ENCODE results near the gene PPFIA2. TPM values are rescaled to one million over a fixed set of nuclear protein-coding genes. Genes with fewer than 3 reads are reported as not detected.
A peak's percentile ranks its signal among the peaks of the same experiment; 100 is the strongest.

PPFIA2 gene
- total RNA-seq, 1 donor from 2014 or later = 0.26 TPM

- no peak overlapping the region for H3K4me3 ChIP-seq (ENCODE audit: low read depth, low read length)
- no peaks in the 10 kb centered on the region for H3K36me3 ChIP-seq (ENCODE audit: control insufficient read depth, insufficient read depth, low read length)
- H3K27me3 ChIP-seq (ENCODE audit: control insufficient read depth, insufficient read depth, low read length) = no peaks in the 10 kb centered on the region
- no peak for TF ChIP-seq CTCF (IDR thresholded peaks at IDR 0.05; ENCODE audit: insufficient read depth, low read length, severe bottlenecking)
- DNase-seq (ENCODE audit: low read depth) (no peak), FAIRE-seq (no peak)
These were observed 434.1 kb downstream of the PPFIA2 start for GRCh38 chr12:81325086-81325485.

GRCh38 chr12:81314903-81315531 lies 444.1 kb downstream of the PPFIA2 start:
- H3K36me3 ChIP-seq (ENCODE audit: control insufficient read depth, insufficient read depth, low read length) = no peaks in the 10 kb centered on the region
- no peak for TF ChIP-seq CTCF (IDR thresholded peaks at IDR 0.05; ENCODE audit: insufficient read depth, low read length, severe bottlenecking)
- H3K4me3 ChIP-seq (ENCODE audit: low read depth, low read length) = no peak overlapping the region
- no peak for DNase-seq (ENCODE audit: low read depth)
- FAIRE-seq = no peak
- no peaks in the 10 kb centered on the region for H3K27me3 ChIP-seq (ENCODE audit: control insufficient read depth, insufficient read depth, low read length)

- no peak for TF ChIP-seq CTCF (IDR thresholded peaks at IDR 0.05; ENCODE audit: insufficient read depth, low read length, severe bottlenecking)
- no peaks in the 10 kb centered on the region for H3K27me3 ChIP-seq (ENCODE audit: control insufficient read depth, insufficient read depth, low read length)
- no peaks in the 10 kb centered on the region for H3K36me3 ChIP-seq (ENCODE audit: control insufficient read depth, insufficient read depth, low read length)
- FAIRE-seq = no peak
- DNase-seq (ENCODE audit: low read depth) = peak; percentile 12
- no peak overlapping the region for H3K4me3 ChIP-seq (ENCODE audit: low read depth, low read length)
These were observed 455.2 kb downstream of the PPFIA2 start for GRCh38 chr12:81303935-81304334.

- no peak overlapping the region for H3K4me3 ChIP-seq (ENCODE audit: low read depth, low read length)
- no peak for TF ChIP-seq CTCF (IDR thresholded peaks at IDR 0.05; ENCODE audit: insufficient read depth, low read length, severe bottlenecking)
- no peaks in the 10 kb centered on the region for H3K36me3 ChIP-seq (ENCODE audit: control insufficient read depth, insufficient read depth, low read length)
- peak; percentile 10 for DNase-seq (ENCODE audit: low read depth)
- FAIRE-seq = no peak
- H3K27me3 ChIP-seq (ENCODE audit: control insufficient read depth, insufficient read depth, low read length) = no peaks in the 10 kb centered on the region
These were observed 458.7 kb downstream of the PPFIA2 start for GRCh38 chr12:81300454-81300853.

- no peaks in the 10 kb centered on the region for H3K27me3 ChIP-seq (ENCODE audit: control insufficient read depth, insufficient read depth, low read length)
- FAIRE-seq (no peak), DNase-seq (ENCODE audit: low read depth) (no peak)
- no peaks in the 10 kb centered on the region for H3K36me3 ChIP-seq (ENCODE audit: control insufficient read depth, insufficient read depth, low read length)
- H3K4me3 ChIP-seq (ENCODE audit: low read depth, low read length) = no peak overlapping the region
- no peak for TF ChIP-seq CTCF (IDR thresholded peaks at IDR 0.05; ENCODE audit: insufficient read depth, low read length, severe bottlenecking)
These were observed 461.5 kb downstream of the PPFIA2 start for GRCh38 chr12:81297601-81298000.
